Prostate gland (tissue), 2 donors: ENCODE results near the gene KLC4.

ENCODE experiments used
- CTCF ChIP-seq, 4 experiments: fragments of 200-600 bp in 2 of 4; fragments of 450-650 bp in 2 of 4; sonication (generic) in 2 of 4; IDR thresholded peaks; 1 replicate in 3 of 4; 2 replicates in 1 of 4; pipeline ENCODE4 v1.5.1; 2016 to 2019; ENCODE audit warnings: antibody characterized with exemption in 4 of 4, mild to moderate bottlenecking in 2 of 4, moderate library complexity in 2 of 4
- POLR2A ChIP-seq: fragments of 450-650 bp; IDR thresholded peaks from one replicate; pipeline ENCODE4 v1.6.1; 2016; ENCODE audit warnings: antibody characterized with exemption, mild to moderate bottlenecking
- POLR2AphosphoS5 ChIP-seq: sonication (generic); formaldehyde crosslinking; IDR thresholded peaks from one replicate; pipeline ENCODE4 v1.6.1; 2017; ENCODE audit warnings: antibody characterized with exemption

DNA sequence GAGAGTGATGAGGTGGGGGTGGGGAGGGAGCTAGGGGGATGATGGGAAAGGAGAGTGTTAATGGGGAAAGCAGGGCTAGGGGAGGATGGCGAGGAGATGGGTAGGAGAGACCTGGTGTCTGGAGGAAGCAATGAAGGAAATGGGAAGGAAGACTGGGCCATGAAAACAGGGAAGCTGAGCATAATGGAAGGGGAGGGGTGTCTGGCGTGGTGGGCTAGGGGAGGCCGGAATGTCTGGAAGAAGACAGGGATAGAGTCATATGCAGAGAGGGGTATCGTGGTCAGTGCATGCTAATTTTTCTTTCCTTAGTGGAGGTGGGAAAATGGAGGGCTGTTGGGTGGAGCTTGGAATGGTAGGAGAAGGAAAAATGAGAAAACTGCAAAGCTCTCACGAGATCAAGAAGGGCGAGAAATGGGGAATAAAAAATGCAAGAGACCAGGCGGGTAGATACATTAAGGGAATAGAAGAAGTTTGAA is 45.0 kb upstream of the KLC4 start:
- TF ChIP-seq CTCF (IDR thresholded peaks at IDR 0.05), result no peak
- no peak for TF ChIP-seq POLR2A
- no peak for TF ChIP-seq POLR2AphosphoS5
